HG02798 (cell line): ENCODE data around the gene CCDC178.

Experiments used
- ATAC-seq: cut with Tn5 transposase; IDR thresholded peaks from one replicate; pipeline ENCODE4 v1.9.1; 2021; ENCODE audit warnings: mild to moderate bottlenecking; ENCODE audit not compliant: unreplicated experiment, poor library complexity

The CCDC178 gene

GRCh38 chr18:32893915-32894314, 546.6 kb downstream of the CCDC178 start:
- ATAC-seq, result no peak

- ATAC-seq, result no peak
Observed at GRCh38 chr18:32891797-32892196, 548.7 kb downstream of the CCDC178 start.

GRCh38 chr18:32891130-32891529, 549.4 kb downstream of the CCDC178 start:
- no peak for ATAC-seq

GRCh38 chr18:32889615-32890593, 550.6 kb downstream of the CCDC178 start:
- no peak for ATAC-seq

GRCh38 chr18:32888306-32888705, 552.2 kb downstream of the CCDC178 start:
- no peak for ATAC-seq
